ENCODE results near the gene MRPL14.

The MRPL14 gene

DNA sequence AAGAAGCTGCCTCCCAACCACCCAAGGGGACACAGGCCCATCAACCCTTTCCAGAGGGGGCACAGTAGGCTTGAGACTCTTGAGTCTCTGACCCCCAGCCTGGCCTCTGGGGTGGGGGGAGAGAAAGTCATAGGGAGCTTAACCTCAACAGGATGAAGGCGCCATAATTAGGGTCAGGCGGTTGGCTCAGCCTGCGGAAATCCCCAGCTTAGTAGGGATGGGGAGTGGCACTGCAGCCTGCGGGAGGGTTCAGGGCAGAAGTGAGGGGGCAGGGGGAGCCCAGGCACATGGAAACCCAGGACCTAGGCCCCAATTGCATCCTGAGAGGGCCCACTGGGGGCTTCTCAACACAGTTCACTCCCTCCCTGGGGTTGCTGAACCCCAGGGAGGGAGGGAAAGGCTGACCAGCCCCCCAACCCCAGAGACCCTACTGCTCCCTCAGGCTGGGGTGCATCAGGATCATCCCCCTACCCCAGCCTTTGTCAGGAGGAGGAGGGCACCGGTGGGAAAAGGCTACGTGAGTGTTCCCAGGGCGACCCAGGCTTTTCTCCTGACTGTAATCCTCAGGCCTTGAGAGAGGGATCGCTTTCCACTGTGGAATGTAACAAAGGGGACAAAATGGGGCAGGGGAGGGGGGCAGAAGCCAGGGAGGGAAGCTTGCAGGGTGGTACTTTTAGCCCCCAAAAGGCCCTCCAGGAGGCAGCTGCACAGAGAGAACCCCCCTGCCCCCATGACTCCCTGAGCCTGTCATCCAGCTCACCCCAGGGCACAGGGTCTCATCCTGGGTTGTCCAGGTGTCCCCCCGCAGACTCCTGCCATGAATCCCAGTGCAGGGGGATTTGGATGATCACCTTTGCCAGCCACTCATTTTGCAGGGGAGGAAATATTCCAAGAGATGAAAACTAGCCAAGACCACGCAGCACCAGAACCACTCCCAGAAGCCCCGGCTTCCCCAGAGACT is 46.4 kb downstream of the MRPL14 start:
- TF ChIP-seq ZFP30 (CRISPR knock-in tag; IDR thresholded peaks at IDR 0.05) (no peak), ESRRG (CRISPR knock-in tag; IDR thresholded peaks at IDR 0.05) (no peak), CREB5 (CRISPR knock-in tag; IDR thresholded peaks at IDR 0.05; ENCODE audit: low read depth) (no peak), ZNF70 (CRISPR knock-in tag; IDR thresholded peaks at IDR 0.05) (no peak), TCF4 (CRISPR knock-in tag; IDR thresholded peaks at IDR 0.05; ENCODE audit: borderline replicate concordance) (no peak), ARNTL (CRISPR knock-in tag; IDR thresholded peaks at IDR 0.05; ENCODE audit: borderline replicate concordance, low read depth) (no peak), CSDC2 (CRISPR knock-in tag; IDR thresholded peaks at IDR 0.05) (no peak), OSR1 (CRISPR knock-in tag; IDR thresholded peaks at IDR 0.05) (no peak), PPARA (CRISPR knock-in tag; IDR thresholded peaks at IDR 0.05; ENCODE audit: borderline replicate concordance) (no peak), ZFP3 (CRISPR knock-in tag; IDR thresholded peaks at IDR 0.05) (no peak), ZC3H10 (CRISPR knock-in tag; IDR thresholded peaks at IDR 0.05) (no peak), BACH2 (CRISPR knock-in tag; IDR thresholded peaks at IDR 0.05; ENCODE audit: borderline replicate concordance) (no peak)
- TF ChIP-seq, protein P1, sequence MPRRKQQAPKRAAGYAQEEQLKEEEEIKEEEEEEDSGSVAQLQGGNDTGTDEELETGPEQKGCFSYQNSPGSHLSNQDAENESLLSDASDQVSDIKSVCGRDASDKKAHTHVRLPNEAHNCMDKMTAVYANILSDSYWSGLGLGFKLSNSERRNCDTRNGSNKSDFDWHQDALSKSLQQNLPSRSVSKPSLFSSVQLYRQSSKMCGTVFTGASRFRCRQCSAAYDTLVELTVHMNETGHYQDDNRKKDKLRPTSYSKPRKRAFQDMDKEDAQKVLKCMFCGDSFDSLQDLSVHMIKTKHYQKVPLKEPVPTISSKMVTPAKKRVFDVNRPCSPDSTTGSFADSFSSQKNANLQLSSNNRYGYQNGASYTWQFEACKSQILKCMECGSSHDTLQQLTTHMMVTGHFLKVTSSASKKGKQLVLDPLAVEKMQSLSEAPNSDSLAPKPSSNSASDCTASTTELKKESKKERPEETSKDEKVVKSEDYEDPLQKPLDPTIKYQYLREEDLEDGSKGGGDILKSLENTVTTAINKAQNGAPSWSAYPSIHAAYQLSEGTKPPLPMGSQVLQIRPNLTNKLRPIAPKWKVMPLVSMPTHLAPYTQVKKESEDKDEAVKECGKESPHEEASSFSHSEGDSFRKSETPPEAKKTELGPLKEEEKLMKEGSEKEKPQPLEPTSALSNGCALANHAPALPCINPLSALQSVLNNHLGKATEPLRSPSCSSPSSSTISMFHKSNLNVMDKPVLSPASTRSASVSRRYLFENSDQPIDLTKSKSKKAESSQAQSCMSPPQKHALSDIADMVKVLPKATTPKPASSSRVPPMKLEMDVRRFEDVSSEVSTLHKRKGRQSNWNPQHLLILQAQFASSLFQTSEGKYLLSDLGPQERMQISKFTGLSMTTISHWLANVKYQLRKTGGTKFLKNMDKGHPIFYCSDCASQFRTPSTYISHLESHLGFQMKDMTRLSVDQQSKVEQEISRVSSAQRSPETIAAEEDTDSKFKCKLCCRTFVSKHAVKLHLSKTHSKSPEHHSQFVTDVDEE (CRISPR knock-in tag; IDR thresholded peaks at IDR 0.05): no peak
- TF ChIP-seq, protein P2, sequence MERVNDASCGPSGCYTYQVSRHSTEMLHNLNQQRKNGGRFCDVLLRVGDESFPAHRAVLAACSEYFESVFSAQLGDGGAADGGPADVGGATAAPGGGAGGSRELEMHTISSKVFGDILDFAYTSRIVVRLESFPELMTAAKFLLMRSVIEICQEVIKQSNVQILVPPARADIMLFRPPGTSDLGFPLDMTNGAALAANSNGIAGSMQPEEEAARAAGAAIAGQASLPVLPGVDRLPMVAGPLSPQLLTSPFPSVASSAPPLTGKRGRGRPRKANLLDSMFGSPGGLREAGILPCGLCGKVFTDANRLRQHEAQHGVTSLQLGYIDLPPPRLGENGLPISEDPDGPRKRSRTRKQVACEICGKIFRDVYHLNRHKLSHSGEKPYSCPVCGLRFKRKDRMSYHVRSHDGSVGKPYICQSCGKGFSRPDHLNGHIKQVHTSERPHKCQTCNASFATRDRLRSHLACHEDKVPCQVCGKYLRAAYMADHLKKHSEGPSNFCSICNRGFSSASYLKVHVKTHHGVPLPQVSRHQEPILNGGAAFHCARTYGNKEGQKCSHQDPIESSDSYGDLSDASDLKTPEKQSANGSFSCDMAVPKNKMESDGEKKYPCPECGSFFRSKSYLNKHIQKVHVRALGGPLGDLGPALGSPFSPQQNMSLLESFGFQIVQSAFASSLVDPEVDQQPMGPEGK (CRISPR knock-in tag; IDR thresholded peaks at IDR 0.05; ENCODE audit: borderline replicate concordance): no peak
- TF ChIP-seq, protein P3, sequence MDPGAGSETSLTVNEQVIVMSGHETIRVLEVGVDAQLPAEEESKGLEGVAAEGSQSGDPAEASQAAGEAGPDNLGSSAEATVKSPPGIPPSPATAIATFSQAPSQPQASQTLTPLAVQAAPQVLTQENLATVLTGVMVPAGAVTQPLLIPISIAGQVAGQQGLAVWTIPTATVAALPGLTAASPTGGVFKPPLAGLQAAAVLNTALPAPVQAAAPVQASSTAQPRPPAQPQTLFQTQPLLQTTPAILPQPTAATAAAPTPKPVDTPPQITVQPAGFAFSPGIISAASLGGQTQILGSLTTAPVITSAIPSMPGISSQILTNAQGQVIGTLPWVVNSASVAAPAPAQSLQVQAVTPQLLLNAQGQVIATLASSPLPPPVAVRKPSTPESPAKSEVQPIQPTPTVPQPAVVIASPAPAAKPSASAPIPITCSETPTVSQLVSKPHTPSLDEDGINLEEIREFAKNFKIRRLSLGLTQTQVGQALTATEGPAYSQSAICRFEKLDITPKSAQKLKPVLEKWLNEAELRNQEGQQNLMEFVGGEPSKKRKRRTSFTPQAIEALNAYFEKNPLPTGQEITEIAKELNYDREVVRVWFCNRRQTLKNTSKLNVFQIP (CRISPR knock-in tag; IDR thresholded peaks at IDR 0.05; ENCODE audit: borderline replicate concordance, low read depth): no peak
- TF ChIP-seq, protein P4, sequence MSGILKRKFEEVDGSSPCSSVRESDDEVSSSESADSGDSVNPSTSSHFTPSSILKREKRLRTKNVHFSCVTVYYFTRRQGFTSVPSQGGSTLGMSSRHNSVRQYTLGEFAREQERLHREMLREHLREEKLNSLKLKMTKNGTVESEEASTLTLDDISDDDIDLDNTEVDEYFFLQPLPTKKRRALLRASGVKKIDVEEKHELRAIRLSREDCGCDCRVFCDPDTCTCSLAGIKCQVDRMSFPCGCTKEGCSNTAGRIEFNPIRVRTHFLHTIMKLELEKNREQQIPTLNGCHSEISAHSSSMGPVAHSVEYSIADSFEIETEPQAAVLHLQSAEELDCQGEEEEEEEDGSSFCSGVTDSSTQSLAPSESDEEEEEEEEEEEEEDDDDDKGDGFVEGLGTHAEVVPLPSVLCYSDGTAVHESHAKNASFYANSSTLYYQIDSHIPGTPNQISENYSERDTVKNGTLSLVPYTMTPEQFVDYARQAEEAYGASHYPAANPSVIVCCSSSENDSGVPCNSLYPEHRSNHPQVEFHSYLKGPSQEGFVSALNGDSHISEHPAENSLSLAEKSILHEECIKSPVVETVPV (CRISPR knock-in tag; IDR thresholded peaks at IDR 0.05): no peak
- no peak for ATAC-seq

DNA sequence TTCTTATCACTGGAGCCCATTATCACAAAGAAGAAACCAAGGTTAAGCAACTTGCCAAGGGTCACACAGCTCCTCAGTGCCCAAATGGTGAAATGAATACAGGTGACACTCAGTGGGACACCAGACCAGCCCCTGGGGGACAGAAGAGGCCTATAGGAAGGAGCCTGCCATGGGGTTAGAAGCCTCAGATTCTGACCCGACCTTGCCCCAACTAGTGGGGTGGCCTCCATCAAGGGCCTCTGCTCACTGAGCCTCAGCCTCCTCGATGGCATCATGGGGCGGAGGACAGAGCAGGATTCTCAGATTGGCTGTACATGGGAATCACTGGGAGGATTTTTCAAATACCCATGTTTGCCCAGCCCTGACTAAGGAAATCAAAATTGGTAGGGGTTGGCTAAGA is 47.6 kb downstream of the MRPL14 start:
- no peak for TF ChIP-seq TCF4 (CRISPR knock-in tag; IDR thresholded peaks at IDR 0.05; ENCODE audit: borderline replicate concordance)
- no peak for ATAC-seq

DNA sequence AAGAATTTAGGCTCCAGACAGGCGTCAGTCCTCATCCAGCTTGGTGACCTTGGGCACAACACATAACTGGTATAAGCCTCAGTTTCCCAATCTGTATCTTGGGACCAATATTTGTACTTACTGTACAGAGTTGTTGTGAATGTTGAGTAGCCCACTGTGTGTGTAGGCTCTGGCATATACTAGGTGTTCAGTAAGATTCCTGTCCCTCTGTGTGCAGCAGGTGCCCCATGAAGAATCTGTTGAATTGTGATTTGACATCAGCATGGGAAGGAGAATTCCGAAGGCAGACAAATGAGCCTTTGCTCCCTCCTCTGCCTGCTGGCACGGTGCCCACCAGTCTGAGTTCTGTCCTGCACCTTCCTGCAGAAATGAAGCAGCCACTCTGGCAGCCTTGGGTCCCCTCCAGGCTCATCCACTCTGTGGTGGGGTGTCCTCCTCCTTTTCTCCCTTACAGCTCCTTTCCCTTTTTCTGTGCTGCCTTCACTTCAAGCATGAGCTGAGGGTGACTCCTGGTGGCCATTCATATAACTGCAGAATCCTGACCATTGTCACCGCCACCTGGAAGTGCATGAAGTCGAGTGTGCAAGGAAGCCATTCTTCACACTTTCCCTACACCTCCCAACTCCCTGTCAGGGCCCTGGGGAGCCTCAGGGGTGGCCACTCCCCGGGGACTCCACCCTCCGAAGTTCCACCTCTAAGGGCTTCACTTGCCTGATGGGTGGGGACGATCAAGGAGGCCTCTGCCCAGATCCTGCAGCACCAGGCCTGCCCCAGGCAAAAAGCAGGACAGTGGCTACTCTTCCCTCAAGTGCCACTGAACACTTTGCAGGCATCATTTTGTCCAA is 48.2 kb downstream of the MRPL14 start:
- peak; percentile 58 for ATAC-seq
- TF ChIP-seq ISL1 (CRISPR knock-in tag; IDR thresholded peaks at IDR 0.05): no peak
- TF ChIP-seq, protein P4 (CRISPR knock-in tag; IDR thresholded peaks at IDR 0.05): no peak
- TF ChIP-seq ARNTL (CRISPR knock-in tag; IDR thresholded peaks at IDR 0.05; ENCODE audit: borderline replicate concordance, low read depth): no peak
- TF ChIP-seq, protein P3 (CRISPR knock-in tag; IDR thresholded peaks at IDR 0.05; ENCODE audit: borderline replicate concordance, low read depth): no peak
- no peak for TF ChIP-seq CSDC2 (CRISPR knock-in tag; IDR thresholded peaks at IDR 0.05)
- TF ChIP-seq TOX (CRISPR knock-in tag; IDR thresholded peaks at IDR 0.05; ENCODE audit: borderline replicate concordance): no peak
- TF ChIP-seq ZNF8 (CRISPR knock-in tag; IDR thresholded peaks at IDR 0.05): no peak
- TF ChIP-seq ZFP30 (CRISPR knock-in tag; IDR thresholded peaks at IDR 0.05): no peak
- TF ChIP-seq BACH2 (CRISPR knock-in tag; IDR thresholded peaks at IDR 0.05; ENCODE audit: borderline replicate concordance): no peak
- no peak for TF ChIP-seq RARB (CRISPR knock-in tag; IDR thresholded peaks at IDR 0.05)
- no peak for TF ChIP-seq CREB5 (CRISPR knock-in tag; IDR thresholded peaks at IDR 0.05; ENCODE audit: low read depth)
- TF ChIP-seq ZC3H10 (CRISPR knock-in tag; IDR thresholded peaks at IDR 0.05): no peak
- no peak for TF ChIP-seq OSR1 (CRISPR knock-in tag; IDR thresholded peaks at IDR 0.05)
